NCI-H82 treated with DMSO at 0.1 percent for 48 hours (cell line): ENCODE data around the gene JDP2.

Experiments
- DNase-seq: peaks from one replicate; lab custom pipeline; 2025; ENCODE audit not compliant: unreplicated experiment; lab: John Stamatoyannopoulos, UW

The JDP2 gene

DNA sequence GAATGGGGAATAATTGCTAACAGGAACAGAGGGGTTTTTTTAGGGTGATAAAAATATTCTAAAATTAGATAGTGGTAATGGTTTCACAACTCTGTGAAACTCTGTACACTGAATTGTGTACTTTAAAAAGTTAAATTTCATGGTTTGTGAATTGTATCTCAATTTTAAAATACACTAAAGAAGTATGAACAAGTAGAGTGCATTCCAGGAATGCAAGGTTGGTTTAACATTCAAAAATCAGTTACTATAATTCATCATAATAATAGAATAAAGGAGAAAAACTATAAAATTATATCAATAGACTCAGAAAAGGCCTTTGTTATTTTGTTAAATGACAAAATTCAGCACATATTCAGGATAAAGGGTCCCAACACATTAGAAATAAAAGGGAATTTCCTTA, 83.4 kb downstream of the JDP2 start:
- no peak for DNase-seq

DNA sequence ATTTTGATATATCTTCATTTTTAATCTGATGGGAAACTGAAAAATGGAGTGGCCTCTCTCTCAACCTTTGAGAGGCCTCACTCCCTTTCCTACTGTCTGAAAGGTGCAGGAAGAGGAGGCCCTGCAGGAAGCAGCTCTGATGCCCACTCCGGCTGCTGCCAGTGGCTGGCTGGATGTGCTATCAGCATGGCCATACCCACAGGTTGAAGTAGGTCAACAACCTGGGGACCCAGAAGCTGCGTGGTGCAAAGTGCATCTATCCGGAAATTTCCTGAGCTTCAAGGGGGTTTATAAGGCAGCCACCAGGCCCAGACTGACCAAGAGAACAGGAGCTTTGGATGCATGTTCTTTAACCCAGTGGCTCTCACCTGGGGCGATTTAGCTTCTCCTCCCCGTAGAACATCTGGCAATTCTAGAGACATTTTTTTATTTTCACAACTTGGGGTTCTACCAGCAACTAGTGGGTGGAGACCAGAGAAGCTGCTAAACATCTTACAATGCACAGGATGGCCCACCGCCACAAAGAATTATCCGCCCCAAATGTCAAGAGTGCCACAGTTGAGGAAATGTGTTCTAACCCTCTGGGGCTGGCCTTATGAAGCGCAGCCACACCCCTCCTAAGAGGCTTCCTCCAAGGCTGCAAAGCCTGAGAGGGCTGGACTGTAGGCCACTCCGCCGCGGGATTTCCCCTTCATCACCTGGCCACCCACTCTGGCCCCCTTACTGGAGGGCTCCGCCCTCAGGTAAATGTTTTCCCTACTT, 86.3 kb downstream of the JDP2 start:
- no peak for DNase-seq

DNA sequence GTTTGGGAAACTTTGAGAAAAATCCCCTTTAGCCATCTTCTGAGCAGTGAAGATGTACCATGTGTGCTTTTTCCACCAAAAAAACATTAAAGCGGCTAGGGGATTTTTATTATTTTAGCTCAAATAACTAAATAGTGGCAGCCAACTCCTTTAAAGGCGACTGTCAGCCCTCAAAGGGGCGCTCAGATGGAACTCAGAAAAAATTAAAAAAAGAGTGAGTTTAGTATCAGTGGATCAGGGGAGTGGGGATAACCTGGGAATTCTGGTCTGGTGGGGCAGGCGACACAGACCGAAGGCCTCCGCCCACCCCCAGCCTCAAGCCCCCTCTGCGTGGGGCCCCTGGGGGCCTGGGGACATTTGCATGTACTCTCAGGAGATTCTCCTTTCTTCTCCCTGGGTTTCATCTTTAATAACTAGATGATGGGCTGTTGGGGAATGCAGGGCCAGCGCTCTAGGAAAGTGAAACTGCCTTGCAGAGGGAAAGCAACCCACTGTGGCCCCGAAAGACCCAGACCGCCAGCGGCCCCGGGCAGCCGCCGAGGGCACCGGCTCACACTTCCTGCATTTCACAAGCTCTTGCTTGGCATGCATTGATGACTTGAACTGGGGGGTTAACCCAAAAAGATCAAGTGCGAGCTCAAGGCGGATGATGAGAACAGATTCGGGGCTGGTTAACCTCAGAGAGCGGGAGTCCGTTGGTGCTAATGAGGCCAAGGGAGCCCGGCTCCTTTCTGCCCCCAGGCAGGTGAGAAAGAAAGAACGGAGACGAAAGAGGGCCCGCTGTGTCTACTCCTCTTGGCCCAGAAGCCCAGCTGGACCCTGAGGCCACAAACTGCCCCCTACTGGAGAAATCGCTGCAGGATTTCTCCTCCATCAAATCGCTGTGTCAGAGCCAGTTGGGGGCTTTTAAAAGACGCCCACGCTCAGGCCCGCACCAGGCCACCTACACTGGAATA, 87.1 kb downstream of the JDP2 start:
- DNase-seq, result no peak

DNA sequence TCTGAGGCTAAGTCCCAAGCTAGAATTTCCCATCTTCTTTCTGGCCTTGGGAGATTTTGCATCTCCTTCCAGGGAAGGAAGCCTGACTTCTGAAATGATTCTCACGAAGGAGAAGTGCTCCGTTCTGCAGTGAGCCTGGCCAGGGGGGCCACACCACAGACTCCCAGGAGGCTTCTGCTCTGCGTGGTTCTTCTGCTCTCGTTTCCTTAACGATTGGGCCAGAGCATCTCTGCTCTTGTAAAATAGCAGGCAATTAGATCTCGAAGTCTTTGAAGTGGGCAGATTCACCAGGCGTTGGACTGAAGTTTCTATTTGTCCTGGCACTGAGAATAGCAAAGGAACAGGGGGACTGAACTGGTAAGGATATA, 87.8 kb downstream of the JDP2 start:
- DNase-seq, result no peak

DNA sequence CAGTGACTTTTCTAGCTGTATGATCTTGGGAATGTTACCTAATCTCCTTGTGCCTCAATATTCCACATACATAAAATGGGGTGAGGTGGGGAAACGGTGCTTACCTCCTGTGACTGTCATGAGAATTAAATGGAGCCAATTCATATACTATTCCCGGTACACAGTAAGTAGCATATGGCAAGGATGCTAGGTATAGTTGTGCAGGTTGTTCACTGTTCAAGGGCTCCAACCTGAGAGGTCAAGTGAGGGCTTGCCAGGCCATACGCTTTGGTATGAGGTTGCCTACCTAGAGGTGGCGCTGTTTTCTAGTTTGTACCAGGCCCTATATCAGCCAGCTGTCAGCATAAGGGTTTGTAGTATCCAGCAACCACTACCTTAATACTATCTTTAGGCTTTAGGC, 90.8 kb downstream of the JDP2 start:
- DNase-seq, result no peak

DNA sequence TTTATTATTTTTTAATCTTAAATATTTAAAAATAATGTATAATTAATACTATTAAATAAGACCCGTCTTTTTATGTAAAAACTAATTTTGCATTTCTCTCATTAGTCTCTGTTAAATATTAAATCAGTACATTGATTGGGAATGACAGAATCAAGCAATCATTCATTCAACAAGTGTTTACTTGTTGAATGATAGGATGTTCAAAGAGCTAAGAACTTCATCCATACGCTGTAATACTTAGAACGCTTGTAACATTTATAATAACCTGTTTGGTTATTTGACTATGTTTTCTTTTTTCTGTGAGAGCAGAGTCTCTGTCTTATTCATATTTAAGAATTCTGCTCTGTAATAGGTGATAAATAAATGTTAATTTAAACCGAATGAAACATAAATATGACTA, 91.6 kb downstream of the JDP2 start:
- no peak for DNase-seq

DNA sequence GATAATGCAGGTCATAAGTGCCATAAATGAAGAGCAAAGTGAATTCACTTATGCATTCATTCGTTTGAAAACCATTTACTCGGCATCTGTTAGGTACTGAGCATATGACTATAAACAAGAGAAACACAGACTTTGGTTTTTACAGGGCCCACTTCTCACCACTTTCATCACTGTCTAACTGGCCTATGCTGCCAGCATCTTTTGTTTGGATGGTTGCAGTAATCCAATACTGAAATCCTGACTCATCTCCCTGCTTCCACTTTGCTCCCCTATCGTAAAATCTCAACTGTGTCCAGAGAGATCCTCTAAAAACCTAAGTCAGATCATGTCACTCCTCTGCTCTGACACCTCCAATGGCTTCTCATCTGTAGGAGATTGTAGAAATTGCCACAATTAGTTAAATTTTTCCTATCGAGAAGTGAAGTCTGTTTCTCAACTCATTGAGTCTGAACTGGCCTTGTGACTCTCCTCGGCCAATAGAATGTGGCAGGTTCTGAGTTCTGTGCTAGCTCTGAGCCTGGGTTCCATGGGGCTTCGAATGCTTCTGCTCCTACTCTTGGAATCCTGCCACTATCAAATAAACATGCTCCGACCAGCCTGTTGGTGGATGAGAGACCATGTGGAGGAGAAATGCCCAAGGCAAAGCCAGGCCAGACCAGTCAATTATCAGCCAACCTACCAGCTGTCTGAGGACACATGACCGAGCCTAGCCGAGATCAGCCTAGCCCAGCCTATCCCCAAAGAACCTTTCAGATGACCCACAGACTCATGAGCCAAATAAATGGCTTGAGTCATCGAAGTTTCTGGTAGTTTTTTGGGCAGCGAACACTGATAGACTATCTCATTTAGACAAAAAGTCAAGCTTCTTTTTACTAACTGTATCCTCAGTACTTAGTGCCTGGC, 92.3 kb downstream of the JDP2 start:
- no peak for DNase-seq

DNA sequence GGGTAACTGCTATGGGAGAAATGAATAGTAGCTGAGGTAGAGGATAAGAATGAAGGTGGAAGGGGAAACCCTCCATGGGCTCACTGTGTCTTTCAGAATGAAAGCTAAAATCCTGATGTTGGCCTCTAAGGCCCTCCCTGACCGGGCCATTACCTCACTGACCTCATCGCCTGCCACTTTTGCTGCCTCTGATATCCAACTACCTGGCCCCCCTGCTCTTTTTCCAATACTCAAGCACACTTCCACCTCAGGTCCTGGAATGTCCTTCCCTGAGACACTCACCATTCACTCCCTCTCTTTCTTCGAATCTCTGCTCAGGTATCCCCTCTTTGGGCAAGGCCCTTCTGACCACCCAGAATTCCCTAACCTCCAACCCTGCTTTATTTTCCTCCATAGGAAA, 93.0 kb downstream of the JDP2 start:
- DNase-seq, result no peak

DNA sequence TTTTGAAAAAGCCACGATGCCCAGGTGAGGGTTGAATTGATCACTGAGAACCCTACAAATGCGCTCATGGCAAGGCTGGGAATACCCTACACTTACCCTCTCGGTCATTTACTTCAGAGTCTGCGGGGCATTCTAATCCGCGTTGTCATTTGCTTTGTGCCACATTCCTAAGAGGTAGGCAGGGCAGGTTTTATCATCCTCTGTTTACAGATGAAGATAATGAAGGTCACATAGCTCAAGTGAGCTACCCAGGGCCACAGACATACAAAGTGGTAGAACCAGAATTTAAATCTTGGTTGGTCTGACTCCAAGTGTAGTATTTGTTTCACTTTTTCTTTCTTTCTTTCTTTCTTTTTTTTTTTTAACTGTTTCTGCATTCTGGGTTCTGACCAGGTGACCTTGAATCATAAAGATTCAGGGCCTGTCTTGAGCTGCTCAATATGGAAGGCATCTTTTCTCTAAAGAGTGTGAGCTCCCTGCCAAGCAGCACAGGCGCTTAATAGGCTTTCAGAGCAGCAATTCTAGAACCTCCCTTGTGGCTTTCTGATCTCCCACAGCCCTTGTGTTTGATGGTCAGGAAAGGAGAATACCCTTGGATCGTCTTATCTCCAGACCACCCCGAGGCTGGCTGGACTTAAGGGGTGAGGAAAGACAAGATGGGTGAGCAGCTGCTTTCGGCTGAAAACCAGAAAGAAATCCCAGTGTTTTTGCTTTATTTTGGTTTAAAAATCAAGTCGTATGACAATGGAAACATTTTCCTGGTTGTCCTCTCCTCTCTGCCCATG, 93.8 kb downstream of the JDP2 start:
- DNase-seq, result no peak

DNA sequence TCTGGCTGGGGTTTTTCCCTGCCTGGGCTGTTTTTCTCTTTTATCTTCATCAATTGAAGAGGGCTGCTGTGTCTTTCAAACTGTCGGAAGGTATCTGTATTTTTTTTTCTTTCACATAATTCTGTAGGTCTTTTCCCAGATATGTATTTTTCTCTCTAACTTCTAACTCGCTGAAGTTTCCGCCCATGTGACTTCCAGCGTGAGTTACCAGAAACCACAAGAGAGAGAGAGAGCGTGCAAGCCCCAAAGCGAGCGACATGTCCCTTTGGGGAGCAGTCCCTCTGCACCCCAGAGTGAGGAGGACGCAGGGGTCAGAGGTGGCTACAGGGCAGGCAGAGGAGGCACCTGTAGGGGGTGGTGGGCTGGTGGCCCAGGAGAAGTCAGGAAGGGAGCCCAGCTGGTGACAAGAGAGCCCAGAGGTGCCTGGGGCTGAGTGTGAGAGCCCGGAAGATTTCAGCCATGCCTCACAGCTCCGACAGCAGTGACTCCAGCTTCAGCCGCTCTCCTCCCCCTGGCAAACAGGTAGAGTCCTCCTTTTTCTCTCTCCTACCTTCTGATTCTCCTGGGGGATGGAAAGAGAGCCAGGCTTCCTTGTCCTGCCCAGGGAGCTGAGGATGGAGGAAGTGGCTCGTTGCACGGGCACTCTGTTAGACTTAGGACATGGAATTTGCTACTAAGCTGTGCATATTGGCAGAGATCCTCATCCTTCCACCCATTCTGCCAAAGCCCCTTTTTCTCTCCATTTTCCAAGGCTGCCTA, 94.6 kb downstream of the JDP2 start, which contains the start of gene BATF:
TSS of gene BATF (plus strand) at position 246 of the 759 bp plus-strand sequence. CDS start at position 460, 214 bp downstream.
- DNase-seq, result no peak

DNA sequence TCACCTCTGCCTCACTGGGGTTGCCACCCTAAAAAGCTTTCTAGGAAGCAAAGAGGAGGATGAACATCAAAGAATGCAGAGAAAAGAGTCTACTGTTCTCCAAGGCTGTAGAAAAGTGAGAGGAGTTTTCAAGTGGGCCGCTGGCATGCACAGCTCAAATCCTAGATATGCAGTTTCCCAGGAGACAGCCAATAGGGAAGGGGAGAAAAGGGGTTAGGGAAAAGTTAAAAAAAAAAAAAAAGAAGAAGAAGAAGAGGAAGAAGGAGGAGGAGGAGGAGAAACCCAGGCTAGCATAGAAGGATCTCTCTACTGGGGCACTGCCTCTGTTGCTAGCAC, 95.1 kb downstream of the JDP2 start:
- no peak for DNase-seq
